ENCODE measurements around the gene RBKS. TPM values are rescaled to one million over a fixed set of nuclear protein-coding genes. Genes with fewer than 3 reads are reported as not detected.

Gene RBKS
- total and polyA plus RNA-seq, 2 of the 8 experiments (the other 6 are each of a cell fraction or from before 2014, with no cell fraction given), result 1.1 to 1.5 TPM

- ChIA-PET POLR2A (ENCODE audit: partially characterized antibody) (no interaction called here), CTCF (ENCODE audit: partially characterized antibody) (no interaction called here)
- H3K4ac ChIP-seq (replicated peaks; ENCODE audit: insufficient read length, low read depth, low read length), result no peak overlapping the region
- no peak overlapping the region for H2BK12ac ChIP-seq (ENCODE audit: low read depth, low read length)
- H3K4me2 ChIP-seq (ENCODE audit: insufficient read depth in 1 of 2, low read depth in 2 of 2, low read length in 2 of 2), result no peak overlapping the region
- H3K23ac ChIP-seq (ENCODE audit: insufficient read length), result no peak overlapping the region
- no peaks in the 10 kb centered on the region for H3K9me3 ChIP-seq (ENCODE audit: insufficient read depth in 2 of 2, low read depth in 1 of 2, low read length in 1 of 2)
- no peak overlapping the region for H2BK20ac ChIP-seq (ENCODE audit: low read length)
- FAIRE-seq (no peak), DNase-seq (ENCODE audit: low read depth in 1 of 2, low spot score in 2 of 2) (no peak)
- H3K27me3 ChIP-seq (replicated peaks in 1 of 4; ENCODE audit: control insufficient read depth in 3 of 4, extremely low read depth in 1 of 4, insufficient read depth in 3 of 4, low read length in 3 of 4), result no peaks in the 10 kb centered on the region
- H3K79me1 ChIP-seq (ENCODE audit: low read depth, low read length), result no peaks in the 10 kb centered on the region
- H2BK120ac ChIP-seq (replicated peaks; ENCODE audit: low read depth, low read length), result no peak overlapping the region
- no peaks in the 10 kb centered on the region for H4K20me1 ChIP-seq (replicated peaks in 1 of 2; ENCODE audit: control insufficient read depth in 1 of 2, insufficient read depth in 2 of 2, low read length in 2 of 2)
- no peak overlapping the region for H3K56ac ChIP-seq (replicated peaks; ENCODE audit: insufficient read length, low read depth, low read length)
- H4K91ac ChIP-seq (replicated peaks; ENCODE audit: insufficient read length, low read length), result no peak overlapping the region
- H3K4me1 ChIP-seq (replicated peaks in 1 of 4; ENCODE audit: control insufficient read depth in 3 of 4, insufficient read depth in 4 of 4, low read length in 3 of 4), result 0 out of 7 replicates have a peak, but pooled peaks cover 0 to 2% (median 0%) of the 10 kb centered on the region in 4 experiments
- H3K27ac ChIP-seq (ENCODE audit: low read depth, low read length), result no peak overlapping the region
- WGBS, 2 experiments (ENCODE audit: extremely low coverage in 1 of 2, insufficient coverage in 1 of 2, insufficient read length in 1 of 2, insufficient replicate concordance in 2 of 2, low coverage in 1 of 2, low lambda C conversion rate in 2 of 2, missing lambda C conversion rate in 1 of 2), result 82% methylated on average over 1 of the region's 1 CpG; no CpG with 5 or more reads in 1 of the 2 experiments
- H2AFZ ChIP-seq (ENCODE audit: low read length), result no peak overlapping the region
- no peak overlapping the region for H4K5ac ChIP-seq (ENCODE audit: insufficient read length, low read depth, low read length)
- no peak overlapping the region for H2BK15ac ChIP-seq (ENCODE audit: low read length)
- H3K36me3 ChIP-seq (ENCODE audit: control insufficient read depth in 2 of 4, insufficient read depth in 4 of 4, low read length in 3 of 4), result no peaks in the 10 kb centered on the region
- H3K23me2 ChIP-seq (ENCODE audit: low read depth, low read length), result no peaks in the 10 kb centered on the region
- H3K14ac ChIP-seq (ENCODE audit: insufficient read length), result no peak overlapping the region
- H3K18ac ChIP-seq (ENCODE audit: extremely low read depth, low read length), result no peak overlapping the region
- H2AK5ac ChIP-seq (ENCODE audit: low read depth, low read length), result no peak overlapping the region
- TF ChIP-seq PHF8 (conservative IDR thresholded peaks at IDR 0.05; ENCODE audit: low read depth, low read length), result no peak
- no peak for TF ChIP-seq BRCA1 (IDR thresholded peaks at IDR 0.05; ENCODE audit: low read depth, low read length)
- TF ChIP-seq CTBP2 (IDR thresholded peaks at IDR 0.05; ENCODE audit: borderline replicate concordance, insufficient read depth, insufficient read length, low read length), result no peak
- TF ChIP-seq CEBPB (IDR thresholded peaks at IDR 0.05; ENCODE audit: low read depth, low read length), result no peak
- no peak overlapping the region for H4K8ac ChIP-seq (ENCODE audit: extremely low read depth, insufficient read depth, low read length)
- H2BK5ac ChIP-seq (ENCODE audit: low read depth, low read length), result no peak overlapping the region
- no peak overlapping the region for H3K9ac ChIP-seq (replicated peaks in 1 of 4; ENCODE audit: extremely low read depth in 1 of 4, low read depth in 3 of 4, low read length in 3 of 4)
- H3K79me2 ChIP-seq (ENCODE audit: control insufficient read depth in 1 of 2, insufficient read depth in 2 of 2, low read length in 2 of 2), result no peaks in the 10 kb centered on the region
- no peak overlapping the region for H3K4me3 ChIP-seq (ENCODE audit: extremely low read depth in 1 of 4, insufficient read depth in 2 of 4, low read depth in 3 of 4, low read length in 4 of 4)
Measured at GRCh38 chr2:27916293-27916995, 26.3 kb upstream of the RBKS start.

Measured in H1 (cell line).